HEK293T (cell line): ENCODE data around the gene SEC14L6.

Experiments
- CTCF ChIA-PET: fragments of 350-600 bp; formaldehyde crosslinking; extraction: SDS; loops from one replicate; lab custom pipeline; 2021; ENCODE audit warnings: antibody characterized with exemption, inconsistent platforms; lab: Yijun Ruan, JAX
- POLR2A ChIA-PET: fragments of 350-600 bp; formaldehyde crosslinking; extraction: SDS; loops from one replicate; lab custom pipeline; 2020; ENCODE audit warnings: antibody characterized with exemption, inconsistent platforms; lab: Yijun Ruan, JAX
- DNase-seq: peaks from one replicate; pipeline ENCODE4 v3.0.0; 2012; ENCODE audit warnings: mixed read lengths; ENCODE audit errors: extremely low spot score
- ARNT ChIP-seq: fragments of 450-650 bp; IDR thresholded peaks from 2 replicates; pipeline ENCODE4 v1.6.1; 2017; ENCODE audit warnings: mild to moderate bottlenecking
- BHLHE40 ChIP-seq: fragments of 450-650 bp; IDR thresholded peaks from 2 replicates; pipeline ENCODE4 v1.6.1; 2016; ENCODE audit warnings: mild to moderate bottlenecking, moderate library complexity, borderline replicate concordance
- CTBP1 ChIP-seq: fragments of 450-650 bp; IDR thresholded peaks from 2 replicates; pipeline ENCODE4 v1.6.1; 2016; ENCODE audit warnings: borderline replicate concordance
- ELF4 ChIP-seq: fragments of 450-650 bp; IDR thresholded peaks from 2 replicates; pipeline ENCODE4 v1.6.1; 2017; ENCODE audit warnings: antibody characterized with exemption
- FOXA1 ChIP-seq: fragments of 450-650 bp; IDR thresholded peaks from 2 replicates; pipeline ENCODE4 v1.6.1; 2016; ENCODE audit warnings: mild to moderate bottlenecking
- FOXK2 ChIP-seq: fragments of 450-650 bp; IDR thresholded peaks from 2 replicates; pipeline ENCODE4 v1.6.1; 2016; ENCODE audit warnings: mild to moderate bottlenecking
- FOXM1 ChIP-seq: fragments of 450-650 bp; IDR thresholded peaks from 2 replicates; pipeline ENCODE4 v1.6.1; 2017; ENCODE audit warnings: mild to moderate bottlenecking, borderline replicate concordance
- HDGF ChIP-seq: fragments of 450-650 bp; IDR thresholded peaks from 2 replicates; pipeline ENCODE4 v1.6.1; 2017; ENCODE audit warnings: antibody characterized with exemption, borderline replicate concordance
- L3MBTL2 ChIP-seq: fragments of 450-650 bp; conservative IDR thresholded peaks from 2 replicates; pipeline ENCODE4 v1.6.1; 2016; ENCODE audit warnings: mild to moderate bottlenecking
- LEF1 ChIP-seq: fragments of 450-650 bp; IDR thresholded peaks from 2 replicates; pipeline ENCODE4 v1.6.1; 2017; ENCODE audit warnings: mild to moderate bottlenecking, borderline replicate concordance
- NFRKB ChIP-seq: fragments of 450-650 bp; IDR thresholded peaks from 2 replicates; pipeline ENCODE4 v1.6.1; 2016; ENCODE audit warnings: mild to moderate bottlenecking, moderate library complexity
- SP1 ChIP-seq: fragments of 450-650 bp; IDR thresholded peaks from 2 replicates; pipeline ENCODE4 v1.6.1; 2017
- SUZ12 ChIP-seq: fragments of 450-650 bp; IDR thresholded peaks from 2 replicates; pipeline ENCODE4 v1.6.1; 2016; ENCODE audit warnings: mild to moderate bottlenecking
- TARDBP ChIP-seq: fragments of 450-650 bp; IDR thresholded peaks from 2 replicates; pipeline ENCODE4 v1.6.1; 2016
- ZNF384 ChIP-seq: fragments of 450-650 bp; IDR thresholded peaks from 2 replicates; pipeline ENCODE4 v1.6.1; 2016
- TF ChIP-seq, protein P1 (sequence below): fragments of 450-650 bp; IDR thresholded peaks from 2 replicates; pipeline ENCODE4 v1.6.1; 2016

SEC14L6 gene

DNA sequence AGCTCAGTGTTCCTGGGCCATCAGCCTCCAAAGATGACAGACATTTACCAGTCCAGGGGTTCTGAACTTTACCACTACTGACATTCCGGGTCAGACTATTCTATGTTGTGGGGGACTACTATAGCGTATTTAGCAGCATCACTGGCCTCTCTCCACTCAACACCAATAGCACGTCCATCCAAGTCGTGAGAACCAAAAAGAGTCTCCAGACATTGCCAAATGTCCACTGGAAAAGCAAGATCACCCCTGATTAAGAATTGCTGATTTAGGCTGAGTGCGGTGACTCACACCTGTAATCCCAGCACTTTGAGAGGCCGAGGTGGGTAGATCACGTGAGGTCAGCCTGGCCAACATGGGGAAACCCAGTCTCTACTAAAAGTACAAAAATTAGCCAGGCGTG, 39.9 kb upstream of the SEC14L6 start:
- CTCF ChIA-PET, result no interaction called here
- TF ChIP-seq FOXM1, result no peak
- TF ChIP-seq, protein P1, sequence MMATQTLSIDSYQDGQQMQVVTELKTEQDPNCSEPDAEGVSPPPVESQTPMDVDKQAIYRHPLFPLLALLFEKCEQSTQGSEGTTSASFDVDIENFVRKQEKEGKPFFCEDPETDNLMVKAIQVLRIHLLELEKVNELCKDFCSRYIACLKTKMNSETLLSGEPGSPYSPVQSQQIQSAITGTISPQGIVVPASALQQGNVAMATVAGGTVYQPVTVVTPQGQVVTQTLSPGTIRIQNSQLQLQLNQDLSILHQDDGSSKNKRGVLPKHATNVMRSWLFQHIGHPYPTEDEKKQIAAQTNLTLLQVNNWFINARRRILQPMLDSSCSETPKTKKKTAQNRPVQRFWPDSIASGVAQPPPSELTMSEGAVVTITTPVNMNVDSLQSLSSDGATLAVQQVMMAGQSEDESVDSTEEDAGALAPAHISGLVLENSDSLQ, result no peak
- no peak for DNase-seq
- POLR2A ChIA-PET, result no interaction called here

DNA sequence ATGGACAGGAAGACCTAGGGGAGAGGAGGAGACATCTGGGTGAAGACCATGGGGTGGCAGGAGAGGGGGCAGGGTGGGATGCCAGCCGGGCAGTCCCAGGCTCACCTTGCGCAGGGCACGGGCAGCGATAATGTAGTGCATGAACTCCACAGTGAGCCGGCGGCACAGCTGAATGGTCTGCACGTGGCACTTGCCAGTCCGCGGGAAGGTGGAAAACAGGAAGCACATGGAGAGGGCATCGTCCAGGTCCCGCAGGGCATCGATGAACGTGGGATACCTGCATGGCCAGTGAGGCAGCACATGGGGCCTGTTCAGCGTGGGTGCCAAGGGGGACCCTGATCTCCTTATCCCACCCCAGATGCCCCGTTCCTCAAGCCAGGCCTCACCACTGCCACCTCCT, 37.9 kb upstream of the SEC14L6 start:
- DNase-seq, result no peak
- CTCF ChIA-PET, result no interaction called here
- TF ChIP-seq, protein P1, result no peak
- TF ChIP-seq SUZ12, result no peak
- POLR2A ChIA-PET, result no interaction called here

DNA sequence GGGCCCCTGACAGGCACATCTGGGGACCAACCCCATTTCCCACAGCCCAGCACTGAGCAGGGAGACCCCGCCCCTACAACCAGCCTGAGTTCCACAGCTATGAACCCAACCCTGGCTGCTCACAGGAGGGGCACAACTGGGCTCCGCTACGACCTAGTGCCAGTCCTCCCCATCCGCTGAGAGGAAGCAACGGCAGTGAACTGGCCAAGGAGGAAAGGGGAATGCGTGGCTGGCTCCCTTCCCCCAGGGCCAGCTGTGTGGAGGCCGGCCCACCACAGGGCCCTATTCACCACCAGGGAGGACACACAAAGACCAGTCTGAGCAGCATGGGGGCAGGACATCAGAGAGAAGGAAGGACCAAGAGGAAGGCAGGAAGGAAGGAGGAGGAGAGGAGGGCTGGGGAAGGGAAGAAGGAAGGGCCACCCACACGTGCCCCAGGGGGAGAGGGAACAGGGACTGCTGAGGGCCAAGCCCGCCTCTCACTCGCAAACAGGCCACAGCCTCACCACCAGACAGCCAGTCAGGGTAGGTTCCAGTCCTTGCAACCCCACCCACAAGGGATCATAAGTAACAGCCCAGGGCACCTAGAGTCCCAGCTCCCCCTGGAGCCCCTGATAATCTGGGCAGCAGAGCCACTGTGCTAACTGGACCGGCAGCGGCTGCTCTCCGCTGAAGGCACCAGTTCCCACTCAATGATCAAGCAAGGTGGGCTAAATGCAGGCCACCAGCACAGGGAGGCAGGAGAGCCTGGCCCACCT, 36.4 kb upstream of the SEC14L6 start:
- POLR2A ChIA-PET, result no interaction called here
- CTCF ChIA-PET, result no interaction called here
- no peak for DNase-seq
- TF ChIP-seq LEF1 (no peak), ARNT (no peak), TARDBP (no peak), ZNF384 (no peak), ELF4 (no peak), SP1 (no peak), L3MBTL2 (no peak), SUZ12 (no peak), FOXK2 (no peak), CTBP1 (no peak), FOXA1 (no peak), NFRKB (no peak)
- TF ChIP-seq, protein P1, result no peak

DNA sequence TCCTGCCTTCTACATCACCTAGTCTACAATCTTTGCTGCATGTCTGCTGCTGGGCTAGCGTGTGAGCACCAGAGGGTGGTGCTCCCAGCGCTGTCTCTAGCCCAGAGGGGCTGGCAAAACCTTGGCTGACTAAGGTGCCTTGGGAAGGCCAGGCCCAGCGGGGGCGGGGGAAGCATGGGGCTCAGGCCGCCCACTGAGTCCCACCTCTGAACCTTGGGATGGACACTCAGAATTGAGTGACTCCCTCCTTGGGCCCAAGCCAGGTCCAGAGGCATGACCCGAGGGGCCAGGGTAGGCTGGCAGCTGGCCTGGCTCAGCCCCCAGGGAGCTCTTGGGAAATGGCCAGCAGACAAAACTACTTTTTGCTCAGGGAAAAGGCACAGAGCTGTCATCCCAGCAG, 35.5 kb upstream of the SEC14L6 start:
- TF ChIP-seq SUZ12, result no peak
- no peak for TF ChIP-seq ELF4
- TF ChIP-seq FOXM1, result no peak
- no peak for TF ChIP-seq TARDBP
- TF ChIP-seq FOXK2, result no peak
- TF ChIP-seq LEF1, result no peak
- TF ChIP-seq ZNF384, result no peak
- TF ChIP-seq NFRKB, result no peak
- TF ChIP-seq L3MBTL2, result no peak
- TF ChIP-seq ARNT, result no peak
- TF ChIP-seq HDGF, result no peak
- no peak for TF ChIP-seq SP1
- TF ChIP-seq FOXA1, result no peak
- TF ChIP-seq BHLHE40, result no peak
- no peak for TF ChIP-seq CTBP1
- TF ChIP-seq, protein P1, result no peak
- CTCF ChIA-PET, result no interaction called here
- no peak for DNase-seq
- POLR2A ChIA-PET, result no interaction called here

DNA sequence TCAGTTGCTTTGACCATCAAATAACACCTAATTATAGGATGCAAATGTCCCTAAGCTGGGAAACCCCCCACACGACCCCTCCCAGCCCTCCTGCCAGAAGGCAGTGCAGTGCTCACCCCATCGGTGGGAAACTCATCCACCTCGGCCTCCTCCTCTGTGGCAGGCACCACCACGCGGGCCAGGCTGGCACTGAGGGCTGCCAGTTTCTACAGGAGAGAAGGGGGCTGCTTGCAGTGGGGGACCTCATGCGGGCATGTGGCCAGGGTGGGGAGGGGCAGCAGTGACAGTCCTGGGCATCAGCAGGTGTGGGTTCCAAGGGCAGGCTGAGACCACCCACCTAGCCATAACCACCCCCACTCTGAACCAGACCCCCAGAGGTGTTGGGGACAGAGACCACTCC, 34.4 kb upstream of the SEC14L6 start:
- ChIA-PET CTCF (no interaction called here), POLR2A (no interaction called here)

DNA sequence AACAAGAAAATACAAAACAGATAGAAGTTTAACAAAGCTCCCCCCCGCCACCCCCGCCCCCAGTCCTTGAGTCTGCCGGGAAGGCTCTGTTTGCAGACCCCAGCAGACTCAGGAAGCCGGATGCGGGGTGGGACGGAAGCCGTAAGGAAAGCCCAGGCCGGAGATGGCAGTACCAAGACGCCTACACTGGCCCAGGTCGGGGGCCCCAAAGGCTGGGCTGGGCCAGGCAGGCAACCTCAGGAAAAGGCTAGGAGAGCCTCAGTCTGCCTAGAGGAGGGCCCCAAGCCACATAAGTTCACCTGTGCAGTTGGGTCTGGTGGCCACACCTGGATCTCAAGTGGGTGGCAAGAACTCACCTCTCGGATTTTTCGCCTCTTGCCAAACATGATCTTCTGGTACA, 31.9 kb upstream of the SEC14L6 start:
- CTCF ChIA-PET, result no interaction called here
- no peak for DNase-seq
- no peak for TF ChIP-seq SP1
- no peak for TF ChIP-seq FOXM1
- TF ChIP-seq CTBP1, result no peak
- TF ChIP-seq SUZ12, result no peak
- TF ChIP-seq FOXA1, result no peak
- no peak for TF ChIP-seq HDGF
- no peak for TF ChIP-seq BHLHE40
- TF ChIP-seq TARDBP, result no peak
- TF ChIP-seq FOXK2, result no peak
- TF ChIP-seq ARNT, result no peak
- TF ChIP-seq ELF4, result no peak
- no peak for TF ChIP-seq ZNF384
- POLR2A ChIA-PET, result interaction anchor here (1.3 kb wide), 1 partner anchor 13 kb away, joined by 3 read pairs; the partner anchor contains the start of gene PES1

More for the DNA sequence above, 34.4 kb upstream of the SEC14L6 start:
- TF ChIP-seq TARDBP (no peak), ZNF384 (no peak), SUZ12 (no peak), FOXA1 (no peak), HDGF (no peak), ELF4 (no peak), SP1 (no peak), NFRKB (no peak), L3MBTL2 (no peak), LEF1 (no peak), FOXM1 (no peak), BHLHE40 (no peak), CTBP1 (no peak)
- no peak for DNase-seq
